Heart right ventricle (tissue), 16 donors: ENCODE data around the gene FANCE. TPM values are rescaled to one million over a fixed set of nuclear protein-coding genes. Genes with fewer than 3 reads are reported as not detected.

Experiments used
- ATAC-seq, 8 donors: fragments of 200-7000 bp; cut with Tn5 transposase; one replicate each; pipeline ENCODE4 v1.9.1; 2020; ENCODE audit warnings: mild to moderate bottlenecking in 8 of 8, moderate library complexity in 8 of 8, moderate number of reproducible peaks in 1 of 8
- DNase-seq, 2 donors: peaks; one replicate each; pipeline ENCODE4 v3.0.0-alpha.2; 2020
- H3K27ac ChIP-seq, 10 donors: fragments of 200-600 bp; sonication (generic) in 2 of 10; one replicate each; pipeline versions ENCODE4 v1.5.0 to v1.8.0; 2020 to 2022; ENCODE audit warnings: mild to moderate bottlenecking in 3 of 10
- H3K27me3 ChIP-seq, 7 donors: fragments of 200-600 bp; one replicate each; pipeline ENCODE4 v1.8.0; 2021 to 2022; ENCODE audit warnings: mild to moderate bottlenecking in 2 of 7
- H3K36me3 ChIP-seq, 9 donors: fragments of 200-600 bp; sonication (generic) in 1 of 9; one replicate each; pipeline versions ENCODE4 v1.5.0 to v1.8.0; 2020 to 2022; ENCODE audit warnings: mild to moderate bottlenecking in 2 of 9
- H3K4me1 ChIP-seq, 9 donors: fragments of 200-600 bp; sonication (generic) in 1 of 9; one replicate each; pipeline versions ENCODE4 v1.5.0 to v1.8.0; 2020 to 2022; ENCODE audit warnings: mild to moderate bottlenecking in 4 of 9
- H3K4me3 ChIP-seq, 10 donors: fragments of 200-600 bp; sonication (generic) in 2 of 10; one replicate each; pipeline versions ENCODE4 v1.5.0 to v1.8.0; 2020 to 2022; ENCODE audit warnings: mild to moderate bottlenecking in 7 of 10, moderate library complexity in 2 of 10
- H3K9me3 ChIP-seq, 11 donors: fragments of 200-600 bp in 10 of 11; sonication (generic) in 2 of 11; one replicate each; pipeline versions ENCODE4 v1.5.0 to v1.8.0; 2013 to 2022; ENCODE audit warnings: mild to moderate bottlenecking in 2 of 11, control low read depth in 1 of 11, moderate library complexity in 1 of 11
- CTCF ChIP-seq, 9 donors: fragments of 200-600 bp; sonication (generic) in 2 of 9; IDR thresholded peaks; one replicate each; pipeline versions ENCODE4 v1.5.0 to v1.8.0; 2021 to 2022; ENCODE audit warnings: antibody characterized with exemption in 9 of 9, mild to moderate bottlenecking in 5 of 9, moderate library complexity in 1 of 9
- WGBS, 2 donors: extraction: QIAGEN DNeasy Blood & Tissue Kit; methylation state at CpG; one replicate each; pipeline ENCODE4 v1.1.7; 2013; ENCODE audit warnings: inconsistent platforms in 1 of 2; 5-methylcytosine and 5-hydroxymethylcytosine counted together
- intact Hi-C, 10 donors: fragments of 100-400 bp; cut with DNase I; formaldehyde crosslinking; loops; one replicate each; pipeline versions ENCODE4 v1.11.1 to v1.14.2; 2022
- polyA plus RNA-seq, 2 donors: library from polyadenylated mRNA; stranded (reverse); fragments of 200-250 nt; gene quantifications; one replicate each; pipeline ENCODE4 v1.2.3, GENCODE V29; 2013
- total RNA-seq, 10 donors: library from RNA; stranded (reverse); fragmentation: NEBNext Ultra II Directional in 3 of 10; extraction: Animal tissue kit (Norgen Biotek cat#: 25700) in 3 of 10; gene quantifications; one replicate each; pipeline versions ENCODE4 v1.2.1 to v1.2.4, GENCODE V29; 2021 to 2023
- donor health status: Arrhythmogenic right ventricular cardiomyopathy.
- donor health status: ischemic (EF 13 %, LVEDD 7.1; RV severe dilation, severe dysfunction).
- donor health status: healthy with polysubstance abuse.
- donor health status: DM: no; HTN: yes; CAD: no.
- donor health status: DM: no; HTN: no; CAD: no.
- donor health status: ischemic (EF 25% LVEDD 6.9; RV normal size, moderate dysfunction).
- donor health status: ischemic (EF 25% LVEDD 5.7; RV mildly dilated, moderate dysfunction).
- donor health status: healthy.
- donor health status: DM: yes; HTN: yes; CAD: no.
- donor health status: Ischemic cardiomyopathy.
- donor health status: ischemic (EF 35%, LVEDD 5.7; RV mildly dilated, moderate dysfunction).
- donor health status: nonischemic (EF 11% LVEDD 7.7; RV severe dilation, severe dysfunction).
- donor health status: DM: yes; HTN: yes; CAD: no.
- donor health status: PGD.
- donor health status: ischemic (EF 29% LVEDD 5.4; RV normal size, mild dysfunction).
- donor health status: nonischemic (EF 23%, LVEDD 6.1; RV moderate dilation, normal function).

Gene FANCE
- total and polyA plus RNA-seq, 12 donors, result 1.5 to 5.3 (median 2.9) TPM

GRCh38 chr6:35505999-35506412 lies 53.9 kb downstream of the FANCE start:
- H3K27me3 ChIP-seq, result peaks cover 0 to 95% (median 45%) of the 10 kb centered on the region in 7 donors
- no peak for TF ChIP-seq CTCF (IDR thresholded peaks at IDR 0.05)
- peaks cover 0 to 5% (median 0%) of the 10 kb centered on the region in 9 donors for H3K4me1 ChIP-seq
- H3K4me3 ChIP-seq, result no peak overlapping the region
- H3K36me3 ChIP-seq, result no peaks in the 10 kb centered on the region
- H3K9me3 ChIP-seq, result no peaks in the 10 kb centered on the region
- ATAC-seq (no peak), DNase-seq (no peak)
- H3K27ac ChIP-seq, result no peak overlapping the region
- 50 to 60% methylated on average over 21 of the region's 21 CpGs for WGBS, 2 donors
- intact Hi-C loops, result no loop called here

GRCh38 chr6:35506536-35506935 lies 54.4 kb downstream of the FANCE start:
- ATAC-seq (no peak), DNase-seq (no peak)
- H3K27me3 ChIP-seq, result peaks cover 0 to 95% (median 50%) of the 10 kb centered on the region in 7 donors
- H3K9me3 ChIP-seq, result no peaks in the 10 kb centered on the region
- H3K4me3 ChIP-seq, result no peak overlapping the region
- no peaks in the 10 kb centered on the region for H3K36me3 ChIP-seq
- intact Hi-C loops, result no loop called here
- peaks cover 0 to 6% (median 1%) of the 10 kb centered on the region in 9 donors for H3K4me1 ChIP-seq
- WGBS, 2 donors, result 97% methylated on average over 3 of the region's 3 CpGs
- H3K27ac ChIP-seq, result no peak overlapping the region
- no peak for TF ChIP-seq CTCF (IDR thresholded peaks at IDR 0.05)

- intact Hi-C loops, result no loop called here
- H3K4me1 ChIP-seq, result peaks cover 0 to 10% (median 4%) of the 10 kb centered on the region in 9 donors
- H3K27me3 ChIP-seq, result peaks cover 0 to 95% (median 52%) of the 10 kb centered on the region in 7 donors
Observed at GRCh38 chr6:35507221-35507620, 55.1 kb downstream of the FANCE start.

GRCh38 chr6:35508027-35508426 lies 55.9 kb downstream of the FANCE start:
- no peaks in the 10 kb centered on the region for H3K36me3 ChIP-seq
- H3K27me3 ChIP-seq, result peaks cover 0 to 95% (median 54%) of the 10 kb centered on the region in 7 donors
- 75 to 85% methylated on average over 2 of the region's 2 CpGs for WGBS, 2 donors
- no peak overlapping the region for H3K27ac ChIP-seq
- no peaks in the 10 kb centered on the region for H3K9me3 ChIP-seq
- H3K4me3 ChIP-seq, result no peak overlapping the region
- no peak for TF ChIP-seq CTCF (IDR thresholded peaks at IDR 0.05)
- intact Hi-C loops, result no loop called here
- no peak for ATAC-seq
- H3K4me1 ChIP-seq, result peaks cover 0 to 10% (median 4%) of the 10 kb centered on the region in 9 donors
- DNase-seq, result no peak

More at GRCh38 chr6:35507221-35507620, 55.1 kb downstream of the FANCE start:
- H3K36me3 ChIP-seq, result no peaks in the 10 kb centered on the region
- no peak for TF ChIP-seq CTCF (IDR thresholded peaks at IDR 0.05)
- no peak overlapping the region for H3K27ac ChIP-seq
- WGBS, 2 donors, result 91 to 94% methylated on average over 2 of the region's 2 CpGs
- ATAC-seq (no peak), DNase-seq (no peak)
- no peaks in the 10 kb centered on the region for H3K9me3 ChIP-seq
- H3K4me3 ChIP-seq, result no peak overlapping the region
